GM19455 (cell line): Measurements from ENCODE around the gene HOXD9.

Experiments
- ATAC-seq: cut with Tn5 transposase; IDR thresholded peaks from one replicate; pipeline ENCODE4 v1.9.1; 2021; ENCODE audit not compliant: unreplicated experiment

HOXD9 gene

GRCh38 chr2:176085861-176086771 is 36.4 kb upstream of the HOXD9 start:
- no peak for ATAC-seq

DNA sequence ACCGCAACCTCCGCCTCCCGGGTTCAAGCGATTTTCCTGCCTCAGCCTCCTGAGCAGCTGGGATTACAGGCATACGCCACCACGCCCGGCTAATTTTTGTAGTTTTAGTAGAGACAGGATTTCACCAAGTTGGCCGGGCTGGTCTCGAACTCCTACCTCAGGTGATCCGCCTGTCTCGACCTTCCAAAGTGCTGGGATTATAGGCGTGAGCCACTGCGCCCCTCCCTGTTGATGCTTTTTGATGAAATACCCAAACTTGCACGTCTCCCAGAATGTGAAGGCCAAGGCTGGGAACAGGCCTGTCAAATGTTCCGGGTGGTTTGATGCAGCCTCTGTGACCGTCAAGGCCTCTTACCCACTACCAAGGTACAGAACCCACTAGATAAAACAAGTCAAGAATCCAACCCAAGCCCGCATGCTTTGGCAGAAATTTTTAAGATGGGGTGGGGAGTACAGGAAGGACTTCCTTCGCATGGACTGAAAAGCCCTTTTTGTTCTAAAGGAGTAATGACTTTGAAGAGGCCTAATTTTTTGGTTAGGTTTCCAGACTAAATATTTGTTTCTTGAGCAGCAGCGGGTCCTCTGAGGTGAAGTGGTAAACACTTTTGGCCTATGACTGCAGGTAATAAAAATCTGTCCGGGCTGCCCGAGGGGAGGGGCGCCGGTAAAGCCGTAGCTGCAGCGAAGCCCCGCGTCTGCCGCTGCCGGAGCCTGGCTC is 35.0 kb upstream of the HOXD9 start:
- no peak for ATAC-seq

- peak; percentile 71 for ATAC-seq
Measured at GRCh38 chr2:176088048-176088936, 34.2 kb upstream of the HOXD9 start.

- no peak for ATAC-seq
Measured at GRCh38 chr2:176088937-176089842, 33.3 kb upstream of the HOXD9 start.

- no peak for ATAC-seq
Measured at GRCh38 chr2:176089843-176090395, 32.6 kb upstream of the HOXD9 start.

- ATAC-seq: no peak
Measured at GRCh38 chr2:176090862-176091261, 31.7 kb upstream of the HOXD9 start.

- ATAC-seq: no peak
Measured at GRCh38 chr2:176091329-176092258, 30.9 kb upstream of the HOXD9 start.

DNA sequence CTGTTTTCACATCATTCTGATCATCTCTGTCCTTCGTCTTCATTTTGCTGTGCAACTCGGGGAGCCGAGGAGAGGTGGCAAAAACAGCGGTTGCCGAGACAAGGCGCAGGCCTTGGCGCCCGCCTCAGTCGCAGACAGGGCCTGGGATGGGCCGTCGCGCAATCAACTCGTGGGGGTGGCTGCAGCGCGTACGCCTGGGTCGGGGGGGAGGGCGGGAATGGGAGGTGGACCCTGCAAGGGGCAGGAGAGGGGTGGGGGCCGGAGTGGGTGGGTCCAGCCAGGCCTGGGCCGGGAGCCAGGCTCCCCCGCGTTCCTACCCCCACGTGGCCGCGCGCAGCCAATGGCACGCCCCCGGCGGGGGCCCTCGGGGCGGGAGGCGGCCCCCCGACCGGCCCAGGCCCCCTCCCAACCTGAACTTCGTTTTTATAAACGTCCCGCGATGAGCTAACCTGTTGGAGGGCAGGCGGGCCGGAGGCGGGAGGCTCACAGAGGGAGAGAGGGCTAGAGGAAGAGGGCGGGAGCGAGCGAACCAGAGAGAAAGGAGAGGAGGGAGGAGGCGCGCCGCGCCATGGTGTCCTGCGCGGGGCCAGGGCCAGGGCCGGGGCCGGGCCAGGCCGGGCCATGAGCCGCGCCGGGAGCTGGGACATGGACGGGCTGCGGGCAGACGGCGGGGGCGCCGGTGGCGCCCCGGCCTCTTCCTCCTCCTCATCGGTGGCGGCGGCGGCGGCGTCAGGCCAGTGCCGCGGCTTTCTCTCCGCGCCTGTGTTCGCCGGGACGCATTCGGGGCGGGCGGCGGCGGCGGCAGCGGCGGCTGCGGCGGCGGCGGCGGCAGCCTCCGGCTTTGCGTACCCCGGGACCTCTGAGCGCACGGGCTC is 30.0 kb upstream of the HOXD9 start, which contains the start of gene HOXD13:
Gene HOXD13, plus strand, starts transcription at position 452 of the 875 bp plus-strand sequence. Its CDS starts 170 bp downstream, at position 622.
- no peak for ATAC-seq

GRCh38 chr2:176093145-176093897 is 29.2 kb upstream of the HOXD9 start:
- ATAC-seq: no peak

DNA sequence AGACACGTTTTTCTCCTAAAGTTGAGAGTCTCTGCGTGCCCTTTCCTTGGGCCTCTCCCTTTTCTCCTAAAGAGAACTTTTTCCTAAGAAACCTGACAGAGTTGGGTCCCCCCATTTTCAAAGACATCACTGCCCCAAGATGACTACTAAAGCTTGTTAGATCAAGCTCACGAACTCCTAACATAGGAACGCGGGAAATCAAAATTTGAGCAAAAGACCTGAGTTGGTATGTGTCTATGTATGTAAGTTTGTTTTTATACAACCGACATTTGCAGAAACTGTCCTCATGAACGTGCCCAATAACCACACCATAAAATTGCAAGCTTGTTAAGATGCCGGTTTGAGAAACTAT is 28.6 kb upstream of the HOXD9 start:
- no peak for ATAC-seq

DNA sequence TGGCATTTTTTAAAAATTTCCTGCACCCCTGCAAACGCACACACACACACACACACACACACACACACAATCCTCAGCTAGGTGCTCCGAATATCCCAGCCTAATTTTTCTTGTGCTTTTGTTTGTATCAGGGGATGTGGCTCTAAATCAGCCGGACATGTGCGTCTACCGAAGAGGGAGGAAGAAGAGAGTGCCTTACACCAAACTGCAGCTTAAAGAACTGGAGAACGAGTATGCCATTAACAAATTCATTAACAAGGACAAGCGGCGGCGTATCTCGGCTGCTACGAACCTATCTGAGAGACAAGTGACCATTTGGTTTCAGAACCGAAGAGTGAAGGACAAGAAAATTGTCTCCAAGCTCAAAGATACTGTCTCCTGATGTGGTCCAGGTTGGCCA is 28.2 kb upstream of the HOXD9 start:
- no peak for ATAC-seq

DNA sequence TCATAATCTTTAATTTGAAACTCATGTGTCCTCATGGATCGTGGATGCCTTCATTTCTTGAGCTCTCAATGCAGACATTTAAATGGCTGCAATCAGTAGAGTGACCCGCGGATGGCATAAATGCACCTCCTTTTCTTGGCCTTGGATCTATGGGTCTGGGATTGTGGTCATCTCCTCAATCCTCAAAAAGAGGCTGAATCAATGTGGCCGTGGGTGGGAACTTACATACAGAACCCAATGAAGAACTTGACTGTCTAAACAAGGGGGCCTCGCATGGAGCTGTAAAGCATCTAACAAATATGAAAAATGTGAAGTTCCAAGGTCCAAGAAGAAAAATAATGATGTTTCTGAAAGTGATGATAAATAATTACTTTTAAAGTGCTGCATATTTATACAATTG is 27.1 kb upstream of the HOXD9 start:
- ATAC-seq: no peak

- ATAC-seq: no peak
Measured at GRCh38 chr2:176096243-176096985, 26.1 kb upstream of the HOXD9 start.

DNA sequence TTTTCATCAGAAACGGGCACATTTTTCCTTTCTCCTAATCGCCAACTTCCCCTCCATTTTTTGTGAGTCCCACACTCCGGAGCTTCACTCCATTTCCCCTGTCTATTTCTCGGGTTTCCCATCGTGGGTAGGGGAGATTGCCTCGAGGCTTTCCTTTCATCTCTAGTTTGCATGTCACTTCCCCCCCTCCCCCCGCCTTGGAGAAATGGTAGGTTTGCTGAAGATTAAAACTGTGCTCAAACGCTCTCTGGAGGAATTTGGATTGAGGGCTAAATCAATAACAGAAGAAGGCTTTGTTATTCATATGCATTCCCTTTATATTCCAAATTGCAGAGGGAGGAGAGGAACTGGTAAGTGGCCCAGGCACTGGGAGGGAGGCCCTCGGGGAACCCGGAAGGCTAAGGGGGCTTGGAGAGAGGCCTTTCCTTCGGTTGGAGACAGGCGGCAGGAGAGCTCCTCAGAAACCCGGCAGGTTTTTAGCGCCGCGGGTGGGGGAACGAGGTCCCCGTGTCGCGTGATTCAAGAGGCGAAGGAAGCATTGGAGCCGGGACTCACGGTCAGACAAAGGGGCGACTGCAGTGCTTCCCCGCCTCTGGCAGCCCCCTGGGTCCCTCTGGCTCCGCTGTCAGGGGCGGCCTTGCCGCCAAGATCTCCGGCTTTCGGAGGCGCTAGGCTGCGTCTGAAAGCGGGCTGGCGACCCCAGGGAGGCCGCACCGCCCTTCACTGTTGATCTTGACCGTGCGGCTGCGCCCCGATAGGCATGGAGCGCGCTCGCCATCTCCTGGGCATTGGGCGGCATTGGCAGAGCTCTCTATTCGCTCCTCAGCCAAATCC is 25.3 kb upstream of the HOXD9 start:
- peak; percentile 90 for ATAC-seq

DNA sequence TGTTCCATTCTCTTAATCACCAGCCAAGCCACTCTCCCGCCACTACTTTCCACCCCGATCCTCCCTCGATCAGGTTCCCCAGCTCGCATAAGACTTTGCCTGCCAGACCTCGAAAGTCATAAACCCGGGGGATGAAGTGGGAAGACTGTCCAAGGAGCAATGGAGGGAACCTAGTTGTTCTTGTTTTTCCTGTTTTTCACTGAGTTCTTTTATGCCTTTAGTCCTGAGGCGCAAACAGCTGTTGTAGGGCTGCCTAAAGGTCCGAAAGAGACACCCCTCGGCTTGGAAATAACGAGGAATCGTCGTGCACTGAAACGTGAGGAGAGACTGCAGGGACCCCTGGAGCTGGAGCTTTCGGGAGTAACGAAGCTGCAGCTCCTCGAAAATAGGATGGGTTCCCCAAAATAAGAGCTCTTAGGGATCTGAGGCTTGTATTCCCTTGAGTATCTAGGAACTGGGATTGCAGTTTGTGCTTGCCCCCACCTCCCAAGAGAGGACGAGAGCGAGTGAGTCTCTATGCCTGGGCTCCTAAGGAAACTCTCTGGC is 24.6 kb upstream of the HOXD9 start:
- no peak for ATAC-seq
